HCEC 1CT (cell line): Measurements from ENCODE around the gene ADAM17.
"Not testable (repeated sequence)": the region's sequence is repeated elsewhere in the genome, so short reads cannot be mapped to it uniquely, and the experiment has no call there.

Experiments used
- DNase-seq: peaks from one replicate; pipeline ENCODE4 v3.0.0-alpha.2; 2017

ADAM17 gene

DNA sequence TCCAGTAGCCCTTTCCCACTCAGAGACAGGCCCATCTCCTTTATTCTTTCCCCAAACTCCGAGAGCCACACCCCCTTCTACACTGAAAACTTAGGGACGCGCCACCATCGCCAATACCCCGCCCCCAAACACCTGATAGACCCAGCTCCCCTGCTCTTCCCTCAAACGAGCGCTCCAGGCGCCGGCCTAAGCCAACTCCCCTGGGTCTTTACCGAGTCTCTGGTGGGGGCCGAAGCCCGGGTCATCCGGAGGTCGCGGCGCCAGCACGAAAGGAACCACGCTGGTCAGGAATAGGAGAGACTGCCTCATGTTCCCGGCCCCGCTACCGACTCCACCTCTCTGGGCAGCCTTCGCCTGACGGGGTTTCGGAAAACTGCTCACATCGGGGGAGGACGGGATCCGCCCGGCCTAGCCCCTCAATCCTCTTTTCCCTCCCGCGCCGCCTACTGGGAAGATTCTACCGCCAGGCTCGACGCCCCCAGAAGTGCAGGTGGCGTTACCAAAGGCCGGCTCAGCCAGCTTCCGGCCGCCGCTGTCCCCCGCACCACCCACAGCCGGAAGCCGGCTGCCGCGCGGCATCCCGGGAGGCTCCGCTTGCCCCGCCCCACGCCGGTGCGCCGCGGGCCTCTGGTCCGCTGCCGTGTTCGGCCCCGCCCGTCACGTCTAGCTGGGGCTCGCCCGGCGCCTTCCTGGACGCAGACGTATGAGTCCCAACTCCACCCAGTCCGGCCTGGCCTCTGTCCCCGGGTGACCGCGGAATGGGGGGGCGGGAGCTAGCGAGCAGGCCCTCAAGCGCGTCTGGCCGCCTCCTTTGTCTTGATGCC lies at the start of gene ADAM17:
ADAM17 (minus strand) TSS at position 534 of the 824 bp plus-strand sequence; CDS start at position 309, 225 bp downstream.
- DNase-seq = peak; percentile 96

GRCh38 chr2:9602412-9602811 lies 46.8 kb upstream of the ADAM17 start:
- DNase-seq = no peak

DNA sequence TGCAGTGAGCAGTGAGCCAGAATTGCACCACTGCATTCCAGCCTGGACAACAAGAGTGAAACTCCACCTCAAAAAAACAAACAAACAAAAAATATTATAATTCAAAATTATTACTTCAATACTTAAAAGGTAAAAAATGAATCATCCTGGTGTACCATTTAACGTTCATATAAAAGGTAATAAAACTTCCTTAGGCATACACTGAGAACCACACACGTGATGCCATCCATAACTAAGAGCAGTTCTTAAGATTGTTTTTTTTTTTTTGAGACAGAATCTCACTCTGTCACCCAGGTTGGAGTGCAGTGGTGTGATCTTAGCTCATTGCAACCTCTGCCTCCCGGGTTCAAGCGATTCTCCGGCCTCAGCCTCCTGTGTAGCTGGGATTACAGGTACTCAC lies 45.8 kb upstream of the ADAM17 start:
- DNase-seq = no peak

- no peak for DNase-seq
Observed at GRCh38 chr2:9599430-9599829, 43.8 kb upstream of the ADAM17 start.

GRCh38 chr2:9596621-9597311 lies 41.1 kb upstream of the ADAM17 start:
- DNase-seq = no peak

GRCh38 chr2:9595746-9596145 lies 40.1 kb upstream of the ADAM17 start:
- no peak for DNase-seq

DNA sequence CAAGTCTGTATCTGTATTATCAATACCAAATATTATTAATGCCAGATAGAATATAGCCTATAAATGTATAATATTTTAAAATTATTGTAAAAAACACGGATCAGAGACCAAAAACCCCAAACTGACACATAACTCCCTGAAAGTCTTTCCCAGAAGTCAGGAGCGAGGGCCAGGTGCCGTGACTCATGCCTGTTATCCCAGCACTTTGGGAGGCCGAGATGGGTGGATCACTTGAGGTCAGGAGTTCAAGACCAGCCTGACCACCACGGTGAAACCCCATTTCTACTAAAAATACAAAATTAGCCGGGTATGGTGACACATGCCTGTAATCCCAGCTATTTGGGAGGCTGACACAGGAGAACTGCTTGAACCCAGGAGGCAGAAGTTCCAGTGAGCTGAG lies 39.6 kb upstream of the ADAM17 start:
- peak; percentile 50 for DNase-seq

DNA sequence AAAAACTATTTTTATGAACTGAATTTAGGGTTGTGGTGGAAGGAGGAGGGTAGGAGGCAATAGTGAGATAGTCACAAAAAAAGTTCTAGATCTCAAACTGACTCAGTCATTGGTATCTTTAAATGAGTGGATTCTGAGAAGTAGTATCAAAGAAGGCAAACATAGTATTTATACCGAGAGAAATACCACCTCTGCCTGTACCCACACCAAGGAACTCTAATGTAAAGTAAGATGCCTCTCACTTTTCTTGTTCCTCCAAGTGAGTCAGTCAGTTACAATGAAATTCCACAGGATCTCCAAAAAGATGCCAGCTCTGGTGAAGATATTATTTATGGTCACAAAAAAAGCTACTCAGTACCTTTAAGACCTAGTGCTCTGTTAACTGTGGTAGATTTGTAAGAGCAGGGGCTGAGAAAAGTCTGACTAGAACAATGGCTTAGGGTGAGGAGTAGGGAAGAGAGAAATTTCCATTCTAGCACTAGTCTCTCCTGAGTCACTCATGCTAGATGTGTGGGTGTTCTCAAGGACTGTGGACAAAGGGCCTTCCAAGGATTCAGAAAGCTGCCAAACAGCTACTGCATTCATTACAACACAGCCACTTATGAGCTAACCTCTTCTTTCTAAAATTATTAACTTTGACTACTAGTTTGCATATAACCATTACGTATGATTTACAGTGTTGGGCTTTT lies 38.9 kb upstream of the ADAM17 start:
- peak; percentile 86 for DNase-seq

- DNase-seq = no peak
Observed at GRCh38 chr2:9593925-9594324, 38.3 kb upstream of the ADAM17 start.

- DNase-seq = no peak
Observed at GRCh38 chr2:9592699-9593098, 37.1 kb upstream of the ADAM17 start.

- DNase-seq = peak; percentile 58
Observed at GRCh38 chr2:9590641-9591040, 35.0 kb upstream of the ADAM17 start.

DNA sequence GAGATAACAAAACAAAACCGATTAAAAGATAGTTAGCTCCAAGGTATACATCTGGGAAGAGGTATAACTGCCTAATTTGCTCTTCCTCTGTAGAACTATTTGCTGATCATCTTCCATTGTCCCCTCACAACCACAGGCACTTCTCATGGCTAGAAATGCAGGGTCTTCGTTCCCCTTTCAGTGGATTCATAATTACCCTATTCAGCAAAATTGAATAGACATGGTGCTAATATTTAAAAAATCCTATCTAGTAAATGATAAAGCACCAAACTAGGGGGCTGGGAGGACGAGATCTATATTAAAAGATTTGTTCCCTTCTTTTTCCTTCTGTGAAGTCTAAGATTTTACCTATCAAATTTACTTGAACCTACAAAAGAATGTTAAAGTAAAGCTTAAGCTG lies 30.8 kb upstream of the ADAM17 start:
- no peak for DNase-seq

DNA sequence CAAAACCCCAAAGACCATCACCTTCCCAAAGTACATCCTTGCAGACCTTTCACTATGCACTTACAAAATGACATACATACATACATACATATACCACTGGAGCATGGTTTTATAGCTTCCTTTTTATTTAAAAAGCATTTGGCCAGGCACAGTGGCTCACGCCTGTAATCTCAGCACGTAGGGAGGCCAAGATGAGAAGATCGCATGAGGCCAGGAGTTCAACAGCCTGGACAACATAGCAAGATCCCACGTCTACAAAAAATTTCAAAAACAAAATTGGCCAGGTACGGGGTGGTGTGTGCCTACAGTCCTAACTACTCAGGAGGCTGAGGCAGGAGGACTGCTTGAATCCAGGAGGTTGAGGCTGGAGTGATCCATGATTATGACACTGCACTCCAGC lies 29.9 kb upstream of the ADAM17 start:
- no peak for DNase-seq

DNA sequence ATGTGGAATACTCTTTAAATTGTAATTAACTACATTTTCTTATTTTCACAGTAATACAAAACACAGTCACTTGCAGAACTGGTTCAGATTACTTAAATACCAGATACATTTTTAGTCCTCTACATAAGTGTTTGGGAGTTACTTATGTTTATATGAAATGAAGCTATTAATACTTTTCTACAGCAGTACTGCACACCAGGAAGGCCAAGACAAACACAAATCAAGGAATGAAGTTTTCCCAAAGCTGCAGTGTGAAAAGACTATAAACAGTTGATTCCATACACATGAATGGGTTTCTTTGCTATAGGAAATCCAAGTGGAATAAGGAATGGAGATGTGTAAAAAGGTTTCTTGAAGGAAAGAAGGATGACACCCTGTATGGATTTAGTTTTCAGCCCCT lies 29.3 kb upstream of the ADAM17 start:
- not testable (repeated sequence) for DNase-seq

GRCh38 chr2:9582624-9583023 lies 27.0 kb upstream of the ADAM17 start:
- DNase-seq = no peak

- no peak for DNase-seq
Observed at GRCh38 chr2:9578467-9579235, 23.0 kb upstream of the ADAM17 start.

DNA sequence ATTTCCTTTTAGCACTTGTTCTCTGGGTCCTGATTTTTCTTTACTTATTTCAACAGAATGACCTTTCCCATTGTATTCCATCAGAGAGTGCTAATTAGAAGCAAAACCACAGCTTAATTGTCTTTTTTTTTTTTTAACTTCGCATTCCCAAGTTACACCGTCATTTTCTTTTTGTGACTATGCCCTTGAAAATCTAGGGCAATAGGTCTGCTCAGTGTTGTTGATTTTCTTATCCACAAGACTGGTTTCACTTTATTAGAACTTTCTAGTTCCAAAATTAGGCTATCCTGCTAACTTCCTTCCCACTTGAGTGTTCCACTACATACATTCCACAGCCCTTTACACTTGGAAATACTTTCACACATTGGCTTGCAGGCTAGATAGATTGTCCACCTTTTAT lies 18.7 kb upstream of the ADAM17 start:
- no peak for DNase-seq

DNA sequence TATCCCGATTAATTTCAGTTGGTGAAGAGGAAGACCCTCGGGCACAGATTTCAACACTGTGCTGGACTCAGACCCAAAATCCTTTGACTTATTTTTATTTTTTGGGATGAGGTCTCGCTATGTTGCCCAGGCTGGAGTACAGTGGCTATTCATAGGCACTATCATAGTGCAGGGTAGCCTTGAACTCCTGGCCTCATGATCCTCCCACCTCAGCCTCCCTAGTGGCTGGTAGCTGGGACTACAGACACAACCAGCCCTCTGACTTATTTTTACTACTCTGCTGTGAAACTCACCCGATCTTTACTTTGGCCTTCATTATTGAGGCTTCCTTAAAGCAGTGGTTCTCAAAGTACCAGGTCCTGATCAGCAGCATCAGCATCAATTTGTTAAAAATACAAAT lies 18.2 kb upstream of the ADAM17 start:
- no peak for DNase-seq

DNA sequence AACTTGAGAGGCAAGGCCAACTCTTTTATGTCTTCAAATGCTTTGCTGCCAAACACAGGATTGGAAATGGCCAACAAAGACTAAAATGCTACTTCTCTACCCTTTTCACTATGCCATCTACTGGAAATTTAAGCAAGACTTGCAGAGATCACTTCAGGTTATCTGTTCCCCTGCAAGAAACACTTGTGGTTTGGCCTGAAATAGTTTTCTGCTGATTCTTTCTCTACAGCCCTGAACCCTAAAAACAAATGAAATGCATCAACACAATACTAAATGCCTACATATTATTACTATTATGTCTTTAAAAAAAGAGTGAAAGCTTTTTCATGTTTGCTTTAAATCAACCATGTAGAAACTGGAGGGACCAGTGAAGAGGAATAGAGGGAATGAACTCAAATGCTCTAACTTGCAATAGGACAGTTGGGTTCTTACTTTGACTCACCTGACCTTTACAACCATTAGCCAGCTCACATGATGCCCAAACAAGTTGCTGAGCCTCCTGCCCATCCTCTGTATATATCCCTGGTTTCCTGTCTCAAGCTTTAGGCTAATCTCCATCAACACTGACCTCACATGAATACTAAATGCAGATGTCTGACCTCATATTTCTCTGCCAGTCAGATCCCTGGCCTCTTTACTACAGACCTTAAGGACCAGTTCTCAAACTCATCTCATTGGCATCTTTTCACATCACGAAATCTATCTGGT lies 17.5 kb upstream of the ADAM17 start:
- peak; percentile 82 for DNase-seq

- DNase-seq = no peak
Observed at GRCh38 chr2:9570182-9571060, 14.8 kb upstream of the ADAM17 start.

DNA sequence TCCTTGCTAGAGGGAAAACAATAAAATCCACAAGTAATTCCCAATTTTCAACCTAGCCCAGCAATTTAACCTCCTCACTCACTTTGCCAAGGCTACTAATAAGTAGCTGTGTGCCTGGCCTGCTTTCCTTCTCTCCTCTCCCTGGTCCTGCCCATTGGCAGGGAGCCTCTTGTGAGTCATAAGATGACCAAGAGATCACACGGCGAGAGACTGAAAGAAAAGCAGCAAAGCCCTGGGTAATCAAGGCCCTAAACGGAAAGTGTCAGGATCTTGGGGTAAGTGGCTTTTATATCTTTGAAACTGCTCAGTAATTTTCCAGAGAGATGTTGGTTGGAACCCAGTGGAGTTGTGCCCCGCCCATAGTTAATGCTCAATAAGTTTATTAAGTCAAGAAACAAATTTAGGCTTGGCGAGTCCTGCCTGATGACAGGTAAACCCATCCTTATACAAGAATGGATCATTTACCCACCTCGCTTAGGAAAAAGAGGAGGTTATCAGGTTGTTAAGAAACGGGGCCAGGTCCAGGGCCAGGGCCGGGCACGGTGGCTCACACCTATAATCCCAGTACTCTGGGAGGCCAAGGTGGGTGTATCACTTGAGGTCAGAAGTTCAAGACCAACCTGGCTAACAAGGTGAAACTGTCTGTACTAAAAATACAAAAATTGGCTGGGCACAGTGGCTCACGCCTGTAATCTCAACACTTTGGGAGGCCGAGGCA lies 10.0 kb upstream of the ADAM17 start:
- peak; percentile 95 for DNase-seq
